ENCODE results near the gene PIP4K2C. TPM values are rescaled to one million over a fixed set of nuclear protein-coding genes. Genes with fewer than 3 reads are reported as not detected.

Gene PIP4K2C
- total and polyA plus RNA-seq, 5 donors from 2014 or later: 24.6 to 38.6 (median 32.1) TPM

- H3K4me1 Mint-ChIP-seq: peaks cover 0 to 40% (median 23%) of the 10 kb centered on the region in 4 donors
- peaks cover 97% of the 10 kb centered on the region for H3K27me3 Mint-ChIP-seq
- peaks cover 0 to 8% (median 0%) of the 10 kb centered on the region in 7 donors for H3K9me3 Mint-ChIP-seq
- Histone ChIP-seq H3K36me3 (ENCODE audit: control insufficient read depth, insufficient read depth, low read length) (no peaks in the 10 kb centered on the region), H3K4me3 (ENCODE audit: low read depth, low read length) (no peak overlapping the region), H3K27me3 (ENCODE audit: control insufficient read depth, insufficient read depth, low read length) (peaks cover 51% of the 10 kb centered on the region), H3K9me3 (ENCODE audit: control insufficient read depth in 2 of 2, low read length in 2 of 2) (no peaks in the 10 kb centered on the region), H3K27ac (ENCODE audit: insufficient read depth, low read length, poor library complexity, severe bottlenecking) (no peak overlapping the region), H3K4me1 (ENCODE audit: control insufficient read depth, insufficient read depth, low read length, poor library complexity, severe bottlenecking) (peaks cover 36% of the 10 kb centered on the region)
- ATAC-seq (ENCODE audit: low read depth in 2 of 2): no peak
- no peak for DNase-seq
- no peak overlapping the region for H3K4me3 Mint-ChIP-seq
- H3K27ac Mint-ChIP-seq: no peak overlapping the region
- no peaks in the 10 kb centered on the region for H3K36me3 Mint-ChIP-seq
Measured at GRCh38 chr12:57623385-57623784, 32.4 kb downstream of the PIP4K2C start.

- Mint-ChIP-seq H3K4me1 (peaks cover 0 to 39% (median 22%) of the 10 kb centered on the region in 4 donors), H3K9me3 (peaks cover 0 to 8% (median 0%) of the 10 kb centered on the region in 7 donors), H3K27me3 (peaks cover 97% of the 10 kb centered on the region), H3K27ac (no peak overlapping the region), H3K36me3 (no peaks in the 10 kb centered on the region), H3K4me3 (peak overlapping the region in 1 of 4 donors; percentile 79)
- Histone ChIP-seq H3K27ac (ENCODE audit: insufficient read depth, low read length, poor library complexity, severe bottlenecking) (no peak overlapping the region), H3K4me3 (ENCODE audit: low read depth, low read length) (no peak overlapping the region), H3K36me3 (ENCODE audit: control insufficient read depth, insufficient read depth, low read length) (no peaks in the 10 kb centered on the region), H3K9me3 (ENCODE audit: control insufficient read depth in 2 of 2, low read length in 2 of 2) (no peaks in the 10 kb centered on the region), H3K4me1 (ENCODE audit: control insufficient read depth, insufficient read depth, low read length, poor library complexity, severe bottlenecking) (peaks cover 35% of the 10 kb centered on the region), H3K27me3 (ENCODE audit: control insufficient read depth, insufficient read depth, low read length) (peaks cover 53% of the 10 kb centered on the region)
- DNase-seq (no peak), ATAC-seq (ENCODE audit: low read depth in 2 of 2) (no peak)
Measured at GRCh38 chr12:57623811-57624390, 32.9 kb downstream of the PIP4K2C start.

GRCh38 chr12:57624441-57625220, 33.6 kb downstream of the PIP4K2C start:
- Histone ChIP-seq H3K27ac (ENCODE audit: insufficient read depth, low read length, poor library complexity, severe bottlenecking) (no peak overlapping the region), H3K27me3 (ENCODE audit: control insufficient read depth, insufficient read depth, low read length) (peaks cover 59% of the 10 kb centered on the region), H3K4me1 (ENCODE audit: control insufficient read depth, insufficient read depth, low read length, poor library complexity, severe bottlenecking) (peaks cover 29% of the 10 kb centered on the region), H3K4me3 (ENCODE audit: low read depth, low read length) (no peak overlapping the region), H3K9me3 (ENCODE audit: control insufficient read depth in 2 of 2, low read length in 2 of 2) (no peaks in the 10 kb centered on the region), H3K36me3 (ENCODE audit: control insufficient read depth, insufficient read depth, low read length) (no peaks in the 10 kb centered on the region)
- no peak for ATAC-seq (ENCODE audit: low read depth in 2 of 2)
- Mint-ChIP-seq H3K4me3 (peak overlapping the region in 1 of 4 donors; percentile 56), H3K27ac (no peak overlapping the region), H3K4me1 (peaks cover 0 to 33% (median 20%) of the 10 kb centered on the region in 4 donors), H3K9me3 (peaks cover 0 to 7% (median 0%) of the 10 kb centered on the region in 7 donors), H3K27me3 (peaks cover 97% of the 10 kb centered on the region), H3K36me3 (no peaks in the 10 kb centered on the region)
- no peak for DNase-seq

GRCh38 chr12:57625261-57626032, 34.5 kb downstream of the PIP4K2C start:
- Histone ChIP-seq H3K27ac (ENCODE audit: insufficient read depth, low read length, poor library complexity, severe bottlenecking) (no peak overlapping the region), H3K36me3 (ENCODE audit: control insufficient read depth, insufficient read depth, low read length) (no peaks in the 10 kb centered on the region), H3K27me3 (ENCODE audit: control insufficient read depth, insufficient read depth, low read length) (peaks cover 56% of the 10 kb centered on the region), H3K4me3 (ENCODE audit: low read depth, low read length) (no peak overlapping the region), H3K4me1 (ENCODE audit: control insufficient read depth, insufficient read depth, low read length, poor library complexity, severe bottlenecking) (peaks cover 25% of the 10 kb centered on the region), H3K9me3 (ENCODE audit: control insufficient read depth in 2 of 2, low read length in 2 of 2) (no peaks in the 10 kb centered on the region)
- Mint-ChIP-seq H3K9me3 (peaks cover 0 to 6% (median 0%) of the 10 kb centered on the region in 7 donors), H3K4me3 (no peak overlapping the region), H3K27ac (no peak overlapping the region), H3K4me1 (peaks cover 0 to 31% (median 17%) of the 10 kb centered on the region in 4 donors), H3K27me3 (peaks cover 97% of the 10 kb centered on the region), H3K36me3 (no peaks in the 10 kb centered on the region)
- DNase-seq: no peak
- ATAC-seq (ENCODE audit: low read depth in 2 of 2): no peak

GRCh38 chr12:57626111-57626920, 35.3 kb downstream of the PIP4K2C start:
- H3K27ac Mint-ChIP-seq: no peak overlapping the region
- Histone ChIP-seq H3K36me3 (ENCODE audit: control insufficient read depth, insufficient read depth, low read length) (no peaks in the 10 kb centered on the region), H3K27ac (ENCODE audit: insufficient read depth, low read length, poor library complexity, severe bottlenecking) (no peak overlapping the region), H3K9me3 (ENCODE audit: control insufficient read depth in 2 of 2, low read length in 2 of 2) (no peaks in the 10 kb centered on the region), H3K4me1 (ENCODE audit: control insufficient read depth, insufficient read depth, low read length, poor library complexity, severe bottlenecking) (peaks cover 17% of the 10 kb centered on the region), H3K4me3 (ENCODE audit: low read depth, low read length) (no peak overlapping the region), H3K27me3 (ENCODE audit: control insufficient read depth, insufficient read depth, low read length) (peaks cover 60% of the 10 kb centered on the region)
- ATAC-seq (ENCODE audit: low read depth in 2 of 2) (no peak), DNase-seq (no peak)
- H3K9me3 Mint-ChIP-seq: peaks cover 0 to 6% (median 0%) of the 10 kb centered on the region in 7 donors
- no peak overlapping the region for H3K4me3 Mint-ChIP-seq
- peaks cover 0 to 23% (median 12%) of the 10 kb centered on the region in 4 donors for H3K4me1 Mint-ChIP-seq
- H3K36me3 Mint-ChIP-seq: no peaks in the 10 kb centered on the region
- H3K27me3 Mint-ChIP-seq: peaks cover 97% of the 10 kb centered on the region

GRCh38 chr12:57626921-57627445, 36.0 kb downstream of the PIP4K2C start:
- H3K4me1 ChIP-seq (ENCODE audit: control insufficient read depth, insufficient read depth, low read length, poor library complexity, severe bottlenecking): peaks cover 15% of the 10 kb centered on the region
- no peaks in the 10 kb centered on the region for H3K9me3 ChIP-seq (ENCODE audit: control insufficient read depth in 2 of 2, low read length in 2 of 2)
- Mint-ChIP-seq H3K36me3 (no peaks in the 10 kb centered on the region), H3K4me1 (peaks cover 0 to 19% (median 8%) of the 10 kb centered on the region in 4 donors), H3K9me3 (peaks cover 0 to 6% (median 0%) of the 10 kb centered on the region in 7 donors), H3K27me3 (peaks cover 95% of the 10 kb centered on the region), H3K4me3 (peak overlapping the region in 1 of 4 donors; percentile 43), H3K27ac (no peak overlapping the region)
- H3K4me3 ChIP-seq (ENCODE audit: low read depth, low read length): no peak overlapping the region
- H3K36me3 ChIP-seq (ENCODE audit: control insufficient read depth, insufficient read depth, low read length): no peaks in the 10 kb centered on the region
- no peak overlapping the region for H3K27ac ChIP-seq (ENCODE audit: insufficient read depth, low read length, poor library complexity, severe bottlenecking)
- H3K27me3 ChIP-seq (ENCODE audit: control insufficient read depth, insufficient read depth, low read length): peaks cover 62% of the 10 kb centered on the region
- no peak for ATAC-seq (ENCODE audit: low read depth in 2 of 2)
- DNase-seq: no peak

Data from CD4-positive, CD25-positive, alpha-beta regulatory T cell (primary cell).